CD4-positive, alpha-beta memory T cell (primary cell): ENCODE results near the gene DIP2B. TPM values are rescaled to one million over a fixed set of nuclear protein-coding genes. Genes with fewer than 3 reads are reported as not detected.

Source experiments
- CTCF ChIA-PET: fragments of 350-600 bp; sonication (Branson Sonifier 250); formaldehyde crosslinking; loops from one replicate; lab custom pipeline; 2021; ENCODE audit warnings: inconsistent platforms; ENCODE audit not compliant: partially characterized antibody; lab: Charles Lee
- POLR2A ChIA-PET: fragments of 350-600 bp; sonication (Branson Sonifier 250); formaldehyde crosslinking; loops from one replicate; lab custom pipeline; 2021; ENCODE audit not compliant: partially characterized antibody; lab: Charles Lee
- DNase-seq, 5 donors: peaks; one replicate each; pipeline versions ENCODE4 v3.0.0 to v3.0.0-alpha.2; 2020 to 2022; ENCODE audit warnings: mixed read lengths in 1 of 5
- H3K27ac ChIP-seq: one replicate; pipeline ENCODE4 v1.7.0; 2013; ENCODE audit warnings: low read depth, low read length
- H3K27me3 ChIP-seq: 2 replicates; pipeline ENCODE4 v1.7.0; 2013; ENCODE audit warnings: mild to moderate bottlenecking, low read length, moderate library complexity; ENCODE audit not compliant: insufficient read depth
- H3K36me3 ChIP-seq: 2 replicates; pipeline ENCODE4 v1.7.0; 2013; ENCODE audit warnings: mild to moderate bottlenecking, low read length, moderate library complexity; ENCODE audit not compliant: insufficient read depth
- H3K4me1 ChIP-seq: 2 replicates; pipeline ENCODE4 v1.7.0; 2013; ENCODE audit warnings: mild to moderate bottlenecking, low read length, moderate library complexity; ENCODE audit not compliant: insufficient read depth
- H3K4me3 ChIP-seq, 2 donors: one replicate each; pipeline ENCODE4 v1.7.0; 2013; ENCODE audit warnings: low read length in 2 of 2, mild to moderate bottlenecking in 1 of 2
- H3K9me3 ChIP-seq, 2 donors: one replicate each; pipeline ENCODE4 v1.7.0; 2013; ENCODE audit warnings: low read length in 2 of 2, control low read depth in 1 of 2; ENCODE audit not compliant: control insufficient read depth in 1 of 2
- H3K27ac Mint-ChIP-seq, 7 donors: one replicate each; pipeline ENCODE4 v1.8.0; 2020 to 2021; ENCODE audit warnings: mixed read lengths in 7 of 7, mild to moderate bottlenecking in 6 of 7, inconsistent platforms in 3 of 7, moderate library complexity in 3 of 7
- H3K27me3 Mint-ChIP-seq, 2 donors: one replicate each; pipeline ENCODE4 v1.8.0; 2020 to 2021; ENCODE audit warnings: mixed read lengths in 2 of 2
- H3K36me3 Mint-ChIP-seq, 2 donors: one replicate each; pipeline ENCODE4 v1.8.0; 2020 to 2021; ENCODE audit warnings: mixed read lengths in 2 of 2, inconsistent platforms in 1 of 2, mild to moderate bottlenecking in 1 of 2
- H3K4me1 Mint-ChIP-seq, 4 donors: one replicate each; pipeline ENCODE4 v1.8.0; 2020 to 2021; ENCODE audit warnings: mixed read lengths in 4 of 4, mild to moderate bottlenecking in 1 of 4
- H3K4me3 Mint-ChIP-seq, 8 donors: one replicate each; pipeline ENCODE4 v1.8.0; 2020 to 2021; ENCODE audit warnings: mixed read lengths in 8 of 8, mild to moderate bottlenecking in 7 of 8, moderate library complexity in 6 of 8, inconsistent platforms in 3 of 8
- H3K9me3 Mint-ChIP-seq, 8 donors: one replicate each; pipeline ENCODE4 v1.8.0; 2020 to 2021; ENCODE audit warnings: mixed read lengths in 8 of 8, mild to moderate bottlenecking in 5 of 8, inconsistent platforms in 3 of 8, moderate library complexity in 1 of 8
- intact Hi-C: fragments of 100-400 bp; cut with micrococcal nuclease; formaldehyde crosslinking; loops from one replicate; pipeline ENCODE4 v1.15.1; 2023
- polyA plus RNA-seq, 2 donors: library from polyadenylated mRNA; unstranded; fragments of 300-500 nt; fragmentation: Illumina TruSeq; gene quantifications; one replicate each; pipeline ENCODE4 v1.2.3, GENCODE V29; 2021
- total RNA-seq, 2 experiments: library from RNA; stranded (reverse); gene quantifications; one replicate each; pipeline ENCODE4 v1.2.3, GENCODE V29; 2021

The DIP2B gene
- total and polyA plus RNA-seq, 4 experiments from 2014 or later: 3.8 to 29.1 (median 20.0) TPM

GRCh38 chr12:50508970-50509663 lies 4.3 kb downstream of the DIP2B start:
- CTCF ChIA-PET: interaction anchor here (0.8 to 10.6 kb wide), 7 partner anchors 9 to 832 kb away, joined by 3 to 197 read pairs (median 6); no protein-coding TSS in a partner anchor
- no peaks in the 10 kb centered on the region for H3K9me3 Mint-ChIP-seq
- intact Hi-C loops: no loop called here
- no peak overlapping the region for H3K4me3 ChIP-seq
- H3K27ac Mint-ChIP-seq: peak overlapping the region; percentile 63 to 91 (median 78)
- POLR2A ChIA-PET: interaction anchor here (0.8 to 1.9 kb wide), 7 partner anchors 9 to 129 kb away, joined by 3 to 11 read pairs (median 4); no protein-coding TSS in a partner anchor
- peak overlapping the region; percentile 6 for H3K27ac ChIP-seq
- H3K9me3 ChIP-seq: no peaks in the 10 kb centered on the region
- no peaks in the 10 kb centered on the region for H3K27me3 Mint-ChIP-seq
- H3K36me3 ChIP-seq: no peaks in the 10 kb centered on the region
- no peaks in the 10 kb centered on the region for H3K27me3 ChIP-seq
- H3K36me3 Mint-ChIP-seq: peaks cover 0 to 6% of the 10 kb centered on the region in 2 donors
- H3K4me3 Mint-ChIP-seq: peak overlapping the region; percentile 71 to 98 (median 97)
- peaks cover 46 to 72% (median 60%) of the 10 kb centered on the region in 4 donors for H3K4me1 Mint-ChIP-seq
- DNase-seq: no peak
- peaks cover 71% of the 10 kb centered on the region for H3K4me1 ChIP-seq

- Histone ChIP-seq H3K4me1 (peaks cover 81% of the 10 kb centered on the region), H3K4me3 (peak overlapping the region in 1 of 2 donors; percentile 6), H3K36me3 (no peaks in the 10 kb centered on the region), H3K9me3 (no peaks in the 10 kb centered on the region), H3K27ac (peak overlapping the region; percentile 37), H3K27me3 (no peaks in the 10 kb centered on the region)
- H3K9me3 Mint-ChIP-seq: no peaks in the 10 kb centered on the region
- intact Hi-C loops: no loop called here
- ChIA-PET CTCF (interaction anchor here (0.7 to 2.3 kb wide), 6 partner anchors 10 to 179 kb away, joined by 3 to 7 read pairs (median 3); partner anchors contain the start of gene DIP2B), POLR2A (interaction anchor here (1.1 to 2.9 kb wide), 5 partner anchors 9 to 124 kb away, joined by 3 to 24 read pairs (median 4); partner anchors contain the start of gene DIP2B)
- peak overlapping the region; percentile 77 to 90 (median 82) for H3K4me3 Mint-ChIP-seq
- peak overlapping the region; percentile 72 to 95 (median 89) for H3K27ac Mint-ChIP-seq
- peak in 2 of 5 donors; percentile 28 to 34 for DNase-seq
- H3K27me3 Mint-ChIP-seq: no peaks in the 10 kb centered on the region
- H3K4me1 Mint-ChIP-seq: peaks cover 36 to 58% (median 45%) of the 10 kb centered on the region in 4 donors
- peaks cover 0 to 3% of the 10 kb centered on the region in 2 donors for H3K36me3 Mint-ChIP-seq
These were observed 9.9 kb downstream of the DIP2B start for GRCh38 chr12:50514526-50515276.

- H3K27me3 Mint-ChIP-seq: no peaks in the 10 kb centered on the region
- Histone ChIP-seq H3K9me3 (no peaks in the 10 kb centered on the region), H3K4me3 (no peak overlapping the region), H3K27ac (no peak overlapping the region), H3K27me3 (no peaks in the 10 kb centered on the region), H3K36me3 (no peaks in the 10 kb centered on the region), H3K4me1 (peaks cover 83% of the 10 kb centered on the region)
- H3K36me3 Mint-ChIP-seq: peaks cover 0 to 3% of the 10 kb centered on the region in 2 donors
- POLR2A ChIA-PET: interaction anchor here (1.4 to 2.9 kb wide), 2 partner anchors 11 to 13 kb away, joined by 4 to 24 read pairs; partner anchors contain the start of gene DIP2B
- peaks cover 34 to 58% (median 48%) of the 10 kb centered on the region in 4 donors for H3K4me1 Mint-ChIP-seq
- peak overlapping the region; percentile 24 to 97 (median 81) for H3K27ac Mint-ChIP-seq
- DNase-seq: no peak
- H3K4me3 Mint-ChIP-seq: peak overlapping the region; percentile 48 to 90 (median 80)
- intact Hi-C loops: no loop called here
- no peaks in the 10 kb centered on the region for H3K9me3 Mint-ChIP-seq
- CTCF ChIA-PET: interaction anchor here (1.1 to 2.3 kb wide), 3 partner anchors 9 to 120 kb away, joined by 3 to 7 read pairs (median 7); partner anchors contain the start of gene DIP2B
These were observed 10.8 kb downstream of the DIP2B start for GRCh38 chr12:50515587-50515986.

GRCh38 chr12:50517421-50518048 lies 12.8 kb downstream of the DIP2B start:
- intact Hi-C loops: loop anchor here (2.0 kb wide), 1 partner anchor 15 kb away; no protein-coding TSS in a partner anchor
- Histone ChIP-seq H3K27ac (peak overlapping the region; percentile 33), H3K4me1 (peaks cover 87% of the 10 kb centered on the region), H3K27me3 (no peaks in the 10 kb centered on the region), H3K4me3 (no peak overlapping the region), H3K36me3 (no peaks in the 10 kb centered on the region), H3K9me3 (no peaks in the 10 kb centered on the region)
- Mint-ChIP-seq H3K4me3 (no peak overlapping the region), H3K9me3 (no peaks in the 10 kb centered on the region), H3K4me1 (peaks cover 37 to 67% (median 50%) of the 10 kb centered on the region in 4 donors), H3K27me3 (no peaks in the 10 kb centered on the region), H3K27ac (no peak overlapping the region), H3K36me3 (peaks cover 0 to 6% of the 10 kb centered on the region in 2 donors)
- peak in 3 of 5 donors; percentile 15 to 31 (median 20) for DNase-seq
- CTCF ChIA-PET: interaction anchor here (1.1 to 2.1 kb wide), 3 partner anchors 9 to 40 kb away, joined by 3 to 9 read pairs (median 6); partner anchors contain the start of gene DIP2B
- POLR2A ChIA-PET: interaction anchor here (0.7 to 4.3 kb wide), 5 partner anchors 9 to 28 kb away, joined by 3 to 21 read pairs (median 5); no protein-coding TSS in a partner anchor

- ChIA-PET CTCF (interaction anchor here (1.1 to 2.1 kb wide), 4 partner anchors 10 to 49 kb away, joined by 3 to 9 read pairs (median 4); partner anchors contain the start of gene DIP2B), POLR2A (interaction anchor here (0.7 to 4.3 kb wide), 5 partner anchors 9 to 27 kb away, joined by 3 to 21 read pairs (median 5); no protein-coding TSS in a partner anchor)
- intact Hi-C loops: no loop called here
- Mint-ChIP-seq H3K36me3 (peaks cover 2 to 8% of the 10 kb centered on the region in 2 donors), H3K4me3 (peak overlapping the region in 2 of 8 donors; percentile 4 to 43), H3K9me3 (peaks cover 0 to 1% (median 0%) of the 10 kb centered on the region in 8 donors), H3K27ac (peak overlapping the region in 1 of 7 donors; percentile 14), H3K27me3 (no peaks in the 10 kb centered on the region), H3K4me1 (peaks cover 34 to 65% (median 49%) of the 10 kb centered on the region in 4 donors)
- Histone ChIP-seq H3K27ac (peak overlapping the region; percentile 33), H3K27me3 (no peaks in the 10 kb centered on the region), H3K36me3 (no peaks in the 10 kb centered on the region), H3K4me3 (no peak overlapping the region), H3K4me1 (peaks cover 82% of the 10 kb centered on the region), H3K9me3 (no peaks in the 10 kb centered on the region)
- DNase-seq: no peak
These were observed 13.3 kb downstream of the DIP2B start for GRCh38 chr12:50518090-50518489.

GRCh38 chr12:50519353-50519752 lies 14.6 kb downstream of the DIP2B start:
- H3K9me3 Mint-ChIP-seq: peaks cover 0 to 3% (median 0%) of the 10 kb centered on the region in 8 donors
- ChIA-PET CTCF (interaction anchor here (1.1 to 2.1 kb wide), 3 partner anchors 14 to 119 kb away, joined by 3 to 9 read pairs (median 3); partner anchors contain the start of gene DIP2B), POLR2A (interaction anchor here (0.5 to 4.3 kb wide), 4 partner anchors 9 to 13 kb away, joined by 3 to 21 read pairs (median 4); no protein-coding TSS in a partner anchor)
- Histone ChIP-seq H3K27ac (peak overlapping the region; percentile 9), H3K4me3 (no peak overlapping the region), H3K36me3 (no peaks in the 10 kb centered on the region), H3K9me3 (no peaks in the 10 kb centered on the region), H3K4me1 (peaks cover 69% of the 10 kb centered on the region), H3K27me3 (no peaks in the 10 kb centered on the region)
- intact Hi-C loops: no loop called here
- H3K4me3 Mint-ChIP-seq: peak overlapping the region in 4 of 8 donors; percentile 21 to 56 (median 38)
- no peak for DNase-seq
- H3K36me3 Mint-ChIP-seq: peaks cover 5 to 16% of the 10 kb centered on the region in 2 donors
- no peaks in the 10 kb centered on the region for H3K27me3 Mint-ChIP-seq
- H3K27ac Mint-ChIP-seq: peak overlapping the region; percentile 48 to 90 (median 75)
- H3K4me1 Mint-ChIP-seq: peaks cover 34 to 58% (median 45%) of the 10 kb centered on the region in 4 donors
